Kidney tubule cell (primary cell): Measurements from ENCODE around the gene FGF12.

Source experiments
- DNase-seq: peaks from one replicate; pipeline ENCODE4 v3.0.0-alpha.2; 2018; ENCODE audit warnings: low spot score

Gene FGF12

DNA sequence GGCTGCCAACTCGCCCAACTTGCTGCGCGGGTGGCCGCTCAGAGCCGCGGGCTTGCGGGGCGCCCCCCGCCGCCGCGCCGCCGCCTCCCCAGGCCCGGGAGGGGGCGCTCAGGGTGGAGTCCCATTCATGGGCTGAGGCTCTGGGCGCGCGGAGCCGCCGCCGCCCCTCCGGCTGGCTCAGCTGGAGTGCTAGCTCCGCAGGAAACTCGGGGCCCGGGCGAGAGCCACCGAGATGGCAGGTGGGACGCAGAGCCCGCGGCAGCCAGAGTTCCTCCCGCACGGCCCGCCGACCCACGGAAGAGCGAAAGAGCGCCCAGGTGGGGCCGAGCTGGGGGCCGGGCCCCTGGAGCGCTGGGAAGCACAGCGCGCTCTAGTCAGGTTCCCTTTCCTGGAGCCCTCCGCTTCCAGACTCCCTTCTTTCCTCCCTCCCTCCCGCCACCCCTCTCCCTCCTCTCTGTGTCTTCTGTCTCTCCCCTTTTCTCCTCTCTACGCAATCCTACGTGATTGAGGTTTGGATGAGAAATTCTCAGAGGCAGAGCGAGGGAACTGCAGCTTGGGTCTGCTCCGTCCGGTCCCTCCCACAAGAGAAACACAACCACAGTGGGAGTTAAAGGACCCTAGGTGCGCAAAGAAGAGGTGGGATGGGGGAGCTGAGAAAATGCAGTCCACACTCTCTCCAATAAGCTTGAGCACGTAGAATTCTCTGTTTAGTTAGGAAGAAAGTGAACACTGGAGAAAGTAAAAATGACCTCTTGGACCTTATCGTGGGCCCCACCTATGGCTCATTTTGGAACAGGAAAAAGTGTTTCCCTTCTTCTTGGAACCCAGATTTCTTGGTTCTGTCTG, 317.3 kb downstream of the FGF12 start:
- peak; percentile 61 for DNase-seq

DNA sequence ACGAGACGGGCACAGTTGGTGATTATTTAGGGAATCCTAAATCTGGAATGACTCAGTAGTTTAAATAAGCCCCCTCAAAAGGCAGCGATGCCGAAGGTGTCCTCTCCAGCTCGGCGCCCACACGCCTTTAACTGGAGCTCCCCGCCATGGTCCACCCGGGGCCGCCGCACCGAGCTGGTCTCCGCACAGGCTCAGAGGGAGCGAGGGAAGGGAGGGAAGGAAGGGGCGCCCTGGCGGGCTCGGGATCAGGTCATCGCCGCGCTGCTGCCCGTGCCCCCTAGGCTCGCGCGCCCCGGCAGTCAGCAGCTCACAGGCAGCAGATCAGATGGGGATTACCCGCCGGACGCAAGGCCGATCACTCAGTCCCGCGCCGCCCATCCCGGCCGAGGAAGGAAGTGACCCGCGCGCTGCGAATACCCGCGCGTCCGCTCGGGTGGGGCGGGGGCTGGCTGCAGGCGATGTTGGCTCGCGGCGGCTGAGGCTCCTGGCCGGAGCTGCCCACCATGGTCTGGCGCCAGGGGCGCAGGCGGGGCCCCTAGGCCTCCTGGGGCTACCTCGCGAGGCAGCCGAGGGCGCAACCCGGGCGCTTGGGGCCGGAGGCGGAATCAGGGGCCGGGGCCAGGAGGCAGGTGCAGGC, 318.0 kb downstream of the FGF12 start:
- peak; percentile 64 for DNase-seq

DNA sequence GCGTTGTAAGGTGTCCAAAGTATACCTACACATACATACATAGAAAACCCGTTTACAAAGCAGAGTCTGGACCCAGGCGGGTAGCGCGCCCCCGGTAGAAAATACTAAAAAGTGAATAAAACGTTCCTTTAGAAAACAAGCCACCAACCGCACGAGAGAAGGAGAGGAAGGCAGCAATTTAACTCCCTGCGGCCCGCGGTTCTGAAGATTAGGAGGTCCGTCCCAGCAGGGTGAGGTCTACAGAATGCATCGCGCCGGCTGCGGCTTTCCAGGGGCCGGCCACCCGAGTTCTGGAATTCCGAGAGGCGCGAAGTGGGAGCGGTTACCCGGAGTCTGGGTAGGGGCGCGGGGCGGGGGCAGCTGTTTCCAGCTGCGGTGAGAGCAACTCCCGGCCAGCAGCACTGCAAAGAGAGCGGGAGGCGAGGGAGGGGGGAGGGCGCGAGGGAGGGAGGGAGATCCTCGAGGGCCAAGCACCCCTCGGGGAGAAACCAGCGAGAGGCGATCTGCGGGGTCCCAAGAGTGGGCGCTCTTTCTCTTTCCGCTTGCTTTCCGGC, 318.6 kb downstream of the FGF12 start:
- no peak for DNase-seq

DNA sequence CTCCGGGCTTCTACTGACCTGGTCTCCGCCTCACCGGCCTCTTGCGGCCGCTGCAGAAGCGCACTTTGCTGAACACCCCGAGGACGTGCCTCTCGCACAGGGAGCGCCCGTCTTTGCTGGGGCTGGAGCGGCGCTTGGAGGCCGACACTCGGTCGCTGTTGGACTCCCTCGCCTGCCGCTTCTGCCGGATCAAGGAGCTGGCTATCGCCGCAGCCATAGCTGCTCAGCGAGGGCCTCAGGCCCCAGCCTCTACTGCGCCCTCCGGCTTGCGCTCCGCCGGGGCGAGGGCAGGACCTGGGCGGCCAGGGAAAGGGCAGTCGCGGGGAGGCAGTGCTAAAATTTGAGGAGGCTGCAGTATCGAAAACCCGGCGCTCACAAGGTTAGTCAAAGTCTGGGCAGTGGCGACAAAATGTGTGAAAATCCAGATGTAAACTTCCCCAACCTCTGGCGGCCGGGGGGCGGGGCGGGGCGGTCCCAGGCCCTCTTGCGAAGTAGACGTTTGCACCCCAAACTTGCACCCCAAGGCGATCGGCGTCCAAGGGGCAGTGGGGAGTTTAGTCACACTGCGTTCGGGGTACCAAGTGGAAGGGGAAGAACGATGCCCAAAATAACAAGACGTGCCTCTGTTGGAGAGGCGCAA, 319.2 kb downstream of the FGF12 start:
- DNase-seq: peak; percentile 22

DNA sequence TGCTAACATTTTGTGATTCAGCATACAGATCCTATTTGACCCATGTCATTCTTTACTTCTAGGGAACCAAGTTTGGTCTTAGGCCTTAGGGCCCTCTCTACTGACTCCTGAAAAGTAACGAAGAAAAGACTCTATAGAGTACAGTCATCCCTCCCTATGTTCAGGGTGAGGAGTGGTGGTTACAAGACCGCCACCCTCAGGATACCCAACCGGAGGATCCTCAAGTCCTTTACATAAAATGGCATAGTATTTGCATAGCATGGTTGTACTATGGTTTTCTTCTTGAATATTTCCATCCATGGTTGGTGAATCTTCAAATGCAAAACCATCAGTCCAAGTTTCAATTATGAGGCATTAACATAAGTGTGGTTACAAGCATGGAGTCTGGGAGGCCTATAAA, 327.6 kb downstream of the FGF12 start:
- no peak for DNase-seq

DNA sequence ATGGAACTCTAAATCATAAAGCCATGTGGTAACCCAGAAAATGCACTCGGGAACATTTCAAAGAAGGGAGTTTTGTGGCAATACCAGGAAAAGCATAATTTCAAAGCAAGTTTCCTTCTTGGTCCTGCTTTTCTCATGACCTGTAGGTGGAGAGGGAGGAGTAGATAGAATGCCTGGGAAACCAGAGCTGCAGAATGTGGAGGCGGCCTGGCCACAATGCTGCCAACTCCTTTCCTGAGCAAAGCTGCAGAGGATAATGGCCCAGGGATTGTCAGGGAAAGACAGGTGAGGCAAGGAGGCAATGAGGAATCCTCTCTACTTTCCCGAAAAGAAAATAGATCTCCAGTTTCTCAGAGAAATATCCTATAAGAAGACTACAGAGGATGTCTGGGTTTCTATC, 330.3 kb downstream of the FGF12 start:
- DNase-seq: no peak

DNA sequence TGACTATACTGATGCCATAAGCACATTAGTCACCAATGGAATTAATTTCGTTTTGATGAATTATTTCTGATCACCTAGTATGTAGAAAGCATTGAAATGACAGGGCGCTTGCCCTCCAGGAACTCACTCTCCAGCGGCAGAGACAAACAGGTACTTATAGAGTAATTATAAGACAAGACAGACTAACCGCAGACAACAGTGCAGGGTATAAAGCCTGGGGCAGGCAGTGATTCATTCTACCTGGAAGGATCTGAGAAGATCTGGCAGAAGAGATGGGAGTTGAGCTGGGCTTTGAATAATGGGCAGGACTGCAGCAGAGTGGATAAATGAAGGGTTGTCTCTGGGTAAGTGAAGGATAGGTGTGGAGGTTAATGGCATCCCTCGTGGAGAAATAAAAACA, 331.8 kb downstream of the FGF12 start:
- DNase-seq: no peak

DNA sequence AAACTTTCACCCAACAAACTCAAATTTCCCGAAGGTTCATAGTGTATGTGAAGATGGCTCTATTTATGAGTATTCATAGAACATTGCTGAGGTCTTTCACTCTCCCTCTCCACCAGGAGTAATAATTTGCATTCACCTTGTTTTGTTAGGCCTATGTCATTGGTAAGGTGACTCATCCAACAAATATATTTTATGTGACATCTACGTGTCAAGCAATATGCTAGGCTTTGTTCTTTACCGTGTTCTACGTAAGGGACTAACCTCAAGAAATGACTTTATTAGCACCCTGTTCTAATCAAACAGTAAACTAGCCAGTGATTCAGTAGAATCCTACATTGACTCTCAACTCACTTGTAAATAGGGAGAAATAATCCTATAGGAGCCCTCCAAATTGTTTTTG, 334.4 kb downstream of the FGF12 start:
- DNase-seq: no peak

DNA sequence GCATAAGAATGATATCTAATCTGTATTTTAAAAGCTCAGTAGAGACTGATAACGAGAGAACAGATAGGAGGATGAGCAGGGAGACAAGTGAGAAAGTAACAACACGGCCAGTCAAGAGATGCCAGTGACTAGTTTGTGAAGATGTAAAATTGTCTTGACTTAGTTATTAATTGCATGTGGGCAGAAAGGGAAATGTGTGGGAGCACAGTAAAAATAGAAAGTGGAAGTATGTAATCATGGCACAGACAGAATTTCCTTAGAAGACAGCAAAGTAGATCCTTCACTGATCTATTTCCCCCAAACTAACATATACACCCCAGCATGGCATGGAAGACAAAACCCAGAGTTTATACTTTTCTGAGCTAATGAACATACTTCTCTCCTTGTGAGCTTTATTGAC, 344.5 kb downstream of the FGF12 start:
- no peak for DNase-seq

DNA sequence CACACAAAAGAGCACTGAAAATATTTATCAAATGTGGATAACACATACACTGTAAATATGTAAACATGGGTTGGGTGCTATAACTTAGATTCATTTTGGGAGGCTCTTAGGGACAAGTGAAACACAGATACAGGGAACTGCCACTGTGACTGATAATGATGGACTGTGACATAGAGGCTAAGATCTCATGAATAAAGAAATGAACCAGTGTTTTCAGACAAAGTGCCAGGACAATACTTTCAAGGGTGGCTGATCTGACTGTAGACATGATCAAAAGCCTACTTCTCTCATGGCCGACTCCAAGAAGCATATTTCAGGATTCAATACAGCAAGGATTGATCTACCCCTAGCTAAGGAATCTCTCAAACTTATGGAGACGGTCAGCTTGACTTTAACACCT, 353.8 kb downstream of the FGF12 start:
- DNase-seq: no peak

DNA sequence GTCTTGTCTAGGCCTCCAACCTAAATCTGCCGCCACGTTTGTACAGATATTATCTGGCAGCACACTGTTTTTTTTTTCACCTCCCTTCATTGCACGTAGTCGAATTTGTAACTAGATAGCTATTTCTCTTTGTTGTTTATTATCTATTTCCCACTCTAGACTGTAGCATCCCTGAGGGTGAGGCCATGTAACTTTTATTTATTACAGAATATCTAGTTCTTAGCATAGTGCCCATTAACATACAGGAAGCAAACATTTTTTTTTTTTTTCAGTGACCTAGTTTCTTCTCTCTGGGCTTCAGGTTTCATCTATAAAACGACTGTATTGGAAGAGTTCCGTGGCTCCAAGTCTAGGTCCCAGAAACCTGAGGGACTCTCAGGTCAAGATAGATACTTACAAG, 354.3 kb downstream of the FGF12 start:
- no peak for DNase-seq

DNA sequence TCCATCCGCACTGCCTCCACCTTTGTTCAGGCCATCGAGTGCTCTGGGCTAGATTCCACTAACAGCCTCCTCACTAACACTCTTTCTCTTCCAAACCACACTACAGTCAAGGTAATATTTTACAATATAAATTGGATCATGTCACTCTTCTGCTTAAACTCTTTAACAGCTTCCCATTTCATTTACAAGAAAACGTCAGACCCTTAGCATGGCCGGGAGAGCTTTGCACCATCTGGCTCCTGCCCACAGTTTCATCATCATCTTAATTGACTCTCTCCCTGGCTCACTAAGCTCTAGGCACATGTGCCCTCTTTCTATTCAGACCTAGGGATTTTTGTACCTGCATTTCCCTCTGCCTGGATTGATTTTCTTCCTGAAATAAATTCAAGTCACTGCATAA, 354.7 kb downstream of the FGF12 start:
- DNase-seq: no peak

DNA sequence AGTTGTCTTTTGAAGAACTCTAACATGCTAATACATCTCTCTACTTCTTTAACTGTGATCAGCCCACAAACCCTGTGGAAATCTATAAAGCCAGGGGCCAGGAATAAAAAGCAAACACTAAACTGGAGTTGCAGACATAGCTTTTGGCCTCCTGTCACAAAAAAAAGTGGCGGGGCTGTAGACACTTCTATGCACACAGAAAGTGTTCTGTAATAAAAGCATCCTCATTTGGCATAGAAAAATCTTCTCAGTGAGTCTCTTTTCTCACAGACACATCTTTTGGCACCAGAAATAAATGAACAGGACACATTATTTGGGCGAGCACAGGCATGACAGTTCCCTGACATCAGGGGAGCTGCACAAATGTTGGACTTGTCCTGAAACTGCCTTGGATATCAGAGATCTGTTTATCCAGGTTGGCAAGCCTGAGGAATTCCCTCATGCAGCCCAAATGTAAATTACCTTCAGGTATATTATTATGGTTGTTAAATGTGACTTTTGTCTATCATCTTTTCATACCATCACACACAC, 355.4 kb downstream of the FGF12 start:
- DNase-seq: no peak

DNA sequence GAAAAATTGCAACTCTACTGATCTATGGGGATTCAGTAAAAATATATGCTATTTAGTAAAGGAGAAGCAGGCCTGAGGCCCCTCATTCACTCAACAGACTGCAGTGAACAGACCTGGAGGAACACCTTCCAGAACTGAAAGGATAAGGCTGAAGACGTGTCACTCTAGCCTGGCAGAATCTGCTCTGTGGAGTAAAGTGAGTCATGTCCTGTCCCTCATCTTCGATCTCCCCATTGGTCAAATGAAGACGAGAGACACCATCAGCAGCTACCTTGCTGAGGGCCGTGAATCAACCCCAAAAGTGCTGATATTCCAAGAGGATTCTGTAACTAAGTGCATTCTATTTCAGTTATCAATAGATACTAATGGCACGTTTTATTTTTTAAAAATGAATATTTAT, 359.7 kb downstream of the FGF12 start:
- DNase-seq: no peak

DNA sequence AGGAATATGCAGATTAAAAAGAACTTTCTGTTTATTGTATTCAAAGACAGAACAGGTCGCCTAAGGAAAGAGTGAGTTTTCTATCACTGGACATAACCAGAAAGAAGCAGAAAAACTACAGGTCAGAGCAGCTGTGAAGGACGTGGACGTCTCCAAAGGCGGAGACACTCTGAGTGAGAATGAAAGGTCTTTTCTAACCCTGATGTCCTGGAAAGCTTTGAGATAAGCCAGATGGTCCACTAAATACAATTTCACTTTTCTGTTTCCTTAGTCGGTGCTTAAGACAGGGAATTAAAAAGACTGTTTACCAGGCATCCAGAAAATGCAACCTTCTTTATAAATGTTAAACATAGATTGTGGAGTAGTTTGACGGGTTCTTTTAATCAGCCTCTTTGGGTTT, 360.4 kb downstream of the FGF12 start:
- DNase-seq: no peak

DNA sequence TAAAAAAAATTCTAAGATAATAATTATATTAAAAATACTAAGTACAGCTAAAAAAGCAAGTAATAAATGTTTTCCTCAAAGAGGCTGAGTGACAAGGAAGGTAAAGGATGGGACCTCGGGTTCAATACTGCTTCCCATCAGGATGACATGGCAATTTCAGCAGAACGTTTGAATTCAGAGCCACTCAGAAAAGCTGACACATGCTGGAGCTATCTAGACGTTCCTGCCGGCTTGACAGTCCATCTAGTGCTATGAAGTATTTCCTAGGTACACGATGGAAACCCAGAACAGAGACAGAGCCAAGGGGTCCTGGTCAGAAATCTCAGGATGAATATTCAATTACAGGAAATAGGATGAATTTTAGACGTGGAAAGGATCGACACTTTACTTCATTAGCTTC, 361.8 kb downstream of the FGF12 start:
- DNase-seq: no peak

DNA sequence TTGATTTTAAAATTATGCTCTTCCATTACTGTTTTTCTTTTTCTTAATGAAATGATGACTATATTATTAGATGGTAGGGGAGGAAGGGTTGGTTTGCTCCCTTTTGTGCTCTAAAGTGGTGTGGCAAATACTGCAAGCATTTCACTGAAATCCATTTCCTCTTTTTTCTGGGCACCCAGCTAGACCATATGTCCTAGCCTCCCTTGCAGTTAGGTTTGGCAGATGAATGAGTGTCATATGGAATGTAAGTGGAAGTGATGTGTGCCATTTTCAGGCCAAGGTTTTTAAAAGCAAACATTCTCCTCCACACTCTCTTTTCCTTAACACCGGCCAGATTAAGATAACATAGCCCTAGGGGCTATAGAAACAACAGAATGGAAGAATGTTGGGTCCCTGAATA, 363.0 kb downstream of the FGF12 start:
- no peak for DNase-seq

DNA sequence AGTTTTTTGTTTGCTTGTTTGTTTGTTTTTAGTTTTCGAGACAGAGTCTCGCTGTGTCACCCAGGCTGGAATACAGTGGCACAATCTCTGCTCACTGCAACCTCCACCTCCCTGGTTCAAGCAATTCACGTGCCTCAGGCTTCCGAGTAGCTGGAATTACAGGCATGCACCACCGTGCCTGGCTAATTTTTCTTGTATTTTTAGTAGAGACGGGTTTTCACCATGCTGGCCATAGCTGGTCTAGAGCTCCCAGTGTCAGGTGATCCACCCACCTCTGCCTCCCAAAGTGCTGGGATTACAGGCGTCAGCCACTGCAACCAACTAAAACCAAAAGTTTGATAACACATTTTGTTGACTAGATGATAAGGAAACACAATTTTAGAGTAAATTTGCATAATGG, 372.7 kb downstream of the FGF12 start:
- DNase-seq: no peak

DNA sequence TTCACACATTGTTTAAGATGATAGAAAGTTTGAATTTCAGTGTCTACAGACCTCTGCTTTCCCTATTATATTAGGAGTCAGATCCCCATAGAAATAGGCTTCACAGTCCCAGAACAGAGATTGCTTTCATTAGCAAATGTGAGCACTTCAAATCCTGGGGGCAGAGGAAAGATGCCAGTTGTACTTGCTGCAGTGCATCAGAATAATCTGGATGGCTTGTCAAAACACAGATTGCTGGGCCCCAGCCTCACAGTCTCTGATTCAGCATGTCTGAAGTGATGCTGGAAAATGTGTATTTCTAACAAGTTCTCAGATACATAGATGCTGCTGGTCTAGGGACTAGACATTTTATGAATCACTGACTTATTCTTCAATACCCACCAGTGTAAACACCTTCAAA, 375.2 kb downstream of the FGF12 start:
- no peak for DNase-seq

DNA sequence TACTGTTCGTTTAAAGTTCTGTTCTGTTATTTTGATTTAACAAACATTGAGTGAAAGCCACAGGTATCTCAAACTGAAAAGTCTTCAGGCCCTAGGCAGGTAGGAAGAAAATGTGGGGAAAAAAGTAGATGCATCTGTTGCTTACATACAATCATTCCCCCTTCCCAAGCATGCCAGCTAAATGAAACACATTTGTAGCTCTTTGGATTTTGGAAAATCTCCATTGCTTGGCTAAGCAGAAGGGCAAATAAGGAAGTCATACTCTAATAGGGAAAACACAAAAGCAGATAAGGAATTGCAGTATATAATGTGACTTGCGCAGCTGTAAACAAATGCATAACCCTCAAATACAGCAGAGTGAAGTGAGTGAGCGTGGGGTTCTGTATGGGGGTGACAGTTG, 375.9 kb downstream of the FGF12 start:
- DNase-seq: no peak

DNA sequence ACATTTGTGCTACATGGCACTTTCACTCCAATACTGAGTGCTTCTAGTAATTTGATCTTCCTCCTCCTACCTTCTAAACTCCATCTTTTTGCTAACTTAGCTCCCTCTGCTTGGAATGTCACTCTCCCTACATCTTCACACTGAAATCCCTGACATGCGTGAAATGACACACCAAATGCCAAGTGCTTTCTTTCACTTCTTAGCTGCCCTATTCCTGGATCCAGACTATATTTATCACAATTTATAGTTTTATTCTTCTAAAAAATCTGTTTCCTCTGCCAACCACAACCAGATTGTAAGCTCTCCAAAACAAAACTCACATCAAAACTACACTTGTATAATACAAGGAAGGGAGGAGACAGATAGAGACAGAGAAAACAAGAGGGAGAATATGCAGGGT, 387.3 kb downstream of the FGF12 start:
- DNase-seq: no peak

DNA sequence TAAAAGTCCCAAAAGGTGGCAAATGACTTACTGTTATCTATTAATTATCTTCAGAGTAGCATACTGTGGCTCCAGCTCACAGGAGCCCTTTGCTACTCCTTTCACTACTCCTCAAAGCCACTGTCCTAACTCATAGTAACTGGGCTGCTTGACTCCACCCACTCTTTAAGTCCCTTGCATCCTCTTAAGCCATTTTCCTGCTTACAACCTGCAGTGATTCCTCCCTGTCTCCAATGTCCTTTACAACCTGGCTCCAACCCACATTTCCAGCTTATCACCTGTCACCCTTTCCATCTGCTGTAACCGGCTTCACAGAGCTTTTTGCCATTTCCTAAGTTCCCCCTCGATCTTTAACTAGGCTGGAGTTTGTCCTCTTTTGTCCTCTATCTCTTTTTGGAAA, 388.1 kb downstream of the FGF12 start:
- DNase-seq: no peak

DNA sequence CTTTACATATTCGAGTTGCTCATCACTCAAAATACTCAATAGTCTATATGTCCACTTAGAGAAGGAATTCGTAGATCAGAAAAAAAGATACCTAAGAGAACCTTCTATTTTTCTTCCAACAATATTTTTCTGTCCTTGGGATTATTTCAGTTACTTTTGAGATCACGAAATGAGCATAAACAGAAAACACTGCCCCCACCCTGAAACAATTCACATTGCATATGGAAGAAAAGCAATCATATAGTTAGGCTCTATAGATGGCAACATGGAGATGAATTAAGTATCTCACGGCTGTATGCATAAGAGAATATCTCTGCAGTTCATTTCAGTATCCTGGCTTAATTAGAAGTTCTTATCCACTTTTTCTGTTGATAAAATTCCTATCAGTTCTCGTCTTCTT, 391.1 kb downstream of the FGF12 start:
- no peak for DNase-seq
